ENCODE measurements around the gene PHF21A. TPM values are rescaled to one million over a fixed set of nuclear protein-coding genes. Genes with fewer than 3 reads are reported as not detected.
A peak's percentile ranks its signal among the peaks of the same experiment; 100 is the strongest.

The PHF21A gene
- total RNA-seq, 1 donor from 2014 or later: 35.9 TPM

DNA sequence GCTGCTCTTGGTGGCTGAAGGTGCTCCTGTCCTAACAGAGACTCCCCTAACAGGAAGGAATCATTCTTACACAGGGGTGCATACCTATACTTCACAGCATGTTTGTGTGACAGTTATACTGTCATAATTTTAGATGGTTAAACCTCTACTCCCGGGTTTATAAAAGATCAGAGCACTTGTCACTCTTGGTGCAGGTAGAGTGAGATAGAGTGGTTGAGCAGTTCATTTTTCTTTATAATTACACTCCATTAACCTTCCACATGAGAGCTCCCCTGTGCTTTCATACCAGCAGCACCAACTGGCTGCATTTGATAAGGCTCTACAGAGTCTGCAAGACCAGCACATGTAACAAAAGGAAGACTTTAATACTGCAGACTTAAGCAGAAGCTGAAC, 125.9 kb downstream of the PHF21A start:
- Mint-ChIP-seq H3K27ac (ENCODE audit: unreplicated experiment) (no peak overlapping the region), H3K4me3 (ENCODE audit: unreplicated experiment) (no peak overlapping the region), H3K27me3 (ENCODE audit: low read depth) (no peaks in the 10 kb centered on the region), H3K4me1 (ENCODE audit: low read depth) (peaks cover 32% of the 10 kb centered on the region), H3K36me3 (ENCODE audit: low read depth) (no peaks in the 10 kb centered on the region), H3K9me3 (ENCODE audit: low read depth) (no peaks in the 10 kb centered on the region)
- no peak for TF ChIP-seq CTCF (IDR thresholded peaks at IDR 0.05)
- DNase-seq (ENCODE audit: low spot score): no peak

- peak overlapping the region; percentile 70 for H3K27ac Mint-ChIP-seq (ENCODE audit: unreplicated experiment)
- DNase-seq (ENCODE audit: low spot score): no peak
- no peaks in the 10 kb centered on the region for H3K9me3 Mint-ChIP-seq (ENCODE audit: low read depth)
- no peak overlapping the region for H3K4me3 Mint-ChIP-seq (ENCODE audit: unreplicated experiment)
- H3K4me1 Mint-ChIP-seq (ENCODE audit: low read depth): peaks cover 26% of the 10 kb centered on the region
- H3K36me3 Mint-ChIP-seq (ENCODE audit: low read depth): no peaks in the 10 kb centered on the region
- no peaks in the 10 kb centered on the region for H3K27me3 Mint-ChIP-seq (ENCODE audit: low read depth)
- no peak for TF ChIP-seq CTCF (IDR thresholded peaks at IDR 0.05)
Observed at GRCh38 chr11:45994371-45995341, 126.6 kb downstream of the PHF21A start.

DNA sequence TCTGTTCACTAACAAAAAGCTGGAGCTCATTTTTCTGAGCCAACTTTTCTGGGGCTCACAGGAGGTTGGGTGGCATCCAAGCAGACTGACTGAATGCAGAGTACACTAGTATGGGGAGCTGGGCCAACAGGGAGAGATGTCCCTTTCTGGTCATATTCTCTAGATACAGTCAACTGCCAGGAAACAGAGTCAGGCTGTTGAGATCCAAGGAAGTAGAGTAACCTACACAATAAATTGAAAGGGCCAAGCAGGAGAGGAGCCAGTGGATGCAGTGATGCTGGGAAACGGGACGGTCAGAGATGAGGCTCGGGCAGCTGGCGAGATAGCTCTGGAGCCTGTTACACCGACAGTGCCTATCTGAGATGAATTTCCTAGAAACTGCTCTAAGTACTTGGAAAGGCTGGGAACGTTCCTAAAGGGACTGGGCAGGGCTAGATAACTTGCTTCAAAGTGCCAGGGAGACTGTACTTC, 127.7 kb downstream of the PHF21A start:
- H3K9me3 Mint-ChIP-seq (ENCODE audit: low read depth): no peaks in the 10 kb centered on the region
- no peak for TF ChIP-seq CTCF (IDR thresholded peaks at IDR 0.05)
- no peak overlapping the region for H3K4me3 Mint-ChIP-seq (ENCODE audit: unreplicated experiment)
- DNase-seq (ENCODE audit: low spot score): no peak
- no peaks in the 10 kb centered on the region for H3K27me3 Mint-ChIP-seq (ENCODE audit: low read depth)
- H3K27ac Mint-ChIP-seq (ENCODE audit: unreplicated experiment): peak overlapping the region; percentile 70
- no peaks in the 10 kb centered on the region for H3K36me3 Mint-ChIP-seq (ENCODE audit: low read depth)
- H3K4me1 Mint-ChIP-seq (ENCODE audit: low read depth): peaks cover 26% of the 10 kb centered on the region

DNA sequence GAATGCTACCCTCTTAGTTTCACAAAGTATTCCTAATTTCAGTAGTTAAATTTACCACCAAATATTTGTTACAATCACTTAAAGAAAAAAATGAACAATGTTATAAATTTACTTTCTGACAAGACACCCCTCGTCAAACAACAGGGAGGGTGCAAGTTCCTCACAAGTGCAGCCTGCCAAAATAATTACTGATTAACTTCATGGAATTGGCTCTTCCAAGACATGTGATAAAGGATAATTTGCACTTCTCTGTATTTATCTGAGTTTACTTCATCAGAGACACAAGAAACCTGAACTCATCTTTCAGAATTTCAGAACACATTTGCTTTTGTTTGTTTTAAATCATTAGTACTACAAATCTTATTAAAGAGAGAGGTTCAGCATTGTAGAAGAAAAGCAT, 132.3 kb downstream of the PHF21A start:
- Mint-ChIP-seq H3K4me3 (ENCODE audit: unreplicated experiment) (no peak overlapping the region), H3K4me1 (ENCODE audit: low read depth) (peaks cover 17% of the 10 kb centered on the region)

More for the DNA sequence above, 132.3 kb downstream of the PHF21A start:
- Mint-ChIP-seq H3K27ac (ENCODE audit: unreplicated experiment) (no peak overlapping the region), H3K9me3 (ENCODE audit: low read depth) (no peaks in the 10 kb centered on the region), H3K36me3 (ENCODE audit: low read depth) (no peaks in the 10 kb centered on the region), H3K27me3 (ENCODE audit: low read depth) (no peaks in the 10 kb centered on the region)
- no peak for TF ChIP-seq CTCF (IDR thresholded peaks at IDR 0.05)
- DNase-seq (ENCODE audit: low spot score): no peak

All from chondrocyte (in vitro differentiated cells).